Measurements from ENCODE around the gene KIAA1671.
"Not testable (repeated sequence)": the region's sequence is repeated elsewhere in the genome, so short reads cannot be mapped to it uniquely, and the experiment has no call there.

The KIAA1671 gene

DNA sequence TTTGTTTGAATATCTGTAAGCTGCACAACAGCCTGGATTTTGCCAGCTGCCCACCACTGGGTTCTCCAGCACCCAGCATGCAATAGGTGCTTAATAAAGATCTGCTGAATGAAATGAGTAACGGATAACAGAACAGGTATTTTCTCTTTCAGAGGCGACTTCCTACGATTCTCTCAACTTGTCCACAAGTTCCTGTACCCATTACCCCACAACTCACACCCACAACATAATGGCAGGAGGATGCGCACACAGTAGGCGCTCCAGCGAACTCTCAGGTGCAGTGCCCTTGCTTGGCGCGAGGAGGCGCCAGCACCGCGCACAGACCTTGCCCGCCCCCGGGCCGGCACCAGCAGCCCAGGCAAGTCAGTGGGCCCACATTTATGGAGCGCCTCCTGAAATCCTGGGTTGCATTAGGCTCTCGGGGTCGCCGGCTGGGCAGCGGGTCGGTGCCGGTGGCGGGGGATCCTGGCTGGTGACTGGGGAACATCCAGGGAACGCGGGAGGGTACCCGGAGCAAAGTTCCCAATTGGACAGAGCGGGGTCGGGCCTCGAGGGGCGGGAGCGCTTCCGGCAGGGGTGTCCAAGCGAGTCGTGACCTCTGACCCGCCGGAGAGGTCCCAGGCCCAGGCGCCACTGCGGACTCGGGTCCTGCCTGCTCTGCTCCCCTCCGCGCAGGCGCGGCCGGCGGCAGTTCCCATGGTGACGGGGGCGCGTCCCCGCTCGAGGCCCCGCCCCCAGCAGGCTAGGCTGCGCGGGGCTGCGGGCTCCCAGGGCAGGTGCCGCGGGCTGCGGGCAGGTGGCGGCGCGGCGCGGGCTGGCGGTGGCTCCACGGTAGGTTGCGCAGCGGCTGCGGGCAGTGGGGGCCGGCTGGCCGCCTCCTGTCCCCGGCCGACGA lies at the start of gene KIAA1671:
KIAA1671 (plus strand) TSS at position 775 of the 895 bp plus-strand sequence. CDS start 75,284 bp downstream, outside the sequence.
- peak; percentile 27 for DNase-seq

DNA sequence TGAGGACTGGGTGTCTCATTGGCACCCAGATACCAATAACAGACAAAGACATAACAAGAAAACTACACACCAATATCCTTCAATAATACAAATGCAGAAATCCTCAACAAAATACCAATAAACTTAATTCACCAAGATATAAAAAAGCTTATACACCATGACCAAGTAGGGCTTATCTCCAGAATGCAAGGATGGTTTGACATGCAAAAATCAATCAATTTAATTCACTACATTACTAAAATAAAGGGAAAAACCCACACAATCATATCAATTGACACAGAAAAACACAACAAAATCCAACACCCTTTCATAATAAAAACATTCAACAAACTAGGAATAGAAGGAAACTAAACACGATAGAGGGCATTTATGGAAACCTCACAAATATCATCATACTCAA lies 46.6 kb upstream of the KIAA1671 start:
- DNase-seq: no peak

DNA sequence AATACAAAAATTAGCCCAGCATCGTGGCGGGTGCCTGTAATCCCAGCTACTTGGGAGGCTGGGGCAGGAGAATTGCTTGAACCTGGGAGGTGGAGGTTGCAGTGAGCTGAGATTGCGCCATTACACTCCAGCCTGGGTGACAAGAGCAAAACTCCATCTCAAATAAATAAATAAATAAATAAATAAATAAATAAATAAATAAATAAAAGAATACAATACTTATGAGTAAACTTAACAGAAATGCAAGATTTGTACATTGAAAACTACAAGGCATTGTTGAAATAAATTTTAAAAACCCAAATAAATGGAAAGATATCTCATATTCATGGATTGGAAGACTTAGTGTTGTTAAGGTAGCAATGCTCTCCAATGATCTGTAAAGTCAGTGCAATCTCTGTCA lies 45.4 kb upstream of the KIAA1671 start:
- DNase-seq: not testable (repeated sequence)

DNA sequence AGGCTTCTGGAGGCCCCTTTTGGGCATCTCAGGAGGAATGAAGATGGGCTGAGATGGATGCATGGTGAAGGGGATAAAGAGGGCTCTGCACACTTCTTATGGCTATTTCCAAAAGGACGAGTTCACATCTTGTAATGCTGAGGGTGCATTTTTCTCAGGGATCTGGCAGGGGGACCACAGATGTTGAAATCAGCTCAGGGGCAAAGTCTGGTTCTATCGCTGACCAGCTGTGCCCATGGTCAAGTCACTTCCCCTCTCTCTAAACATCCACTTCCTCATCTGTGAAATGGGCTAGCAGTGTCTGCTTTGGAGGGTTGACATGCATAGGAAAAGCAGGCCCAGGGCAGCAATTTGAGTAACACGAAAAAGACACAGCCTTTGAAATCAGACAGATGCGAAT lies 32.5 kb upstream of the KIAA1671 start:
- DNase-seq: no peak

DNA sequence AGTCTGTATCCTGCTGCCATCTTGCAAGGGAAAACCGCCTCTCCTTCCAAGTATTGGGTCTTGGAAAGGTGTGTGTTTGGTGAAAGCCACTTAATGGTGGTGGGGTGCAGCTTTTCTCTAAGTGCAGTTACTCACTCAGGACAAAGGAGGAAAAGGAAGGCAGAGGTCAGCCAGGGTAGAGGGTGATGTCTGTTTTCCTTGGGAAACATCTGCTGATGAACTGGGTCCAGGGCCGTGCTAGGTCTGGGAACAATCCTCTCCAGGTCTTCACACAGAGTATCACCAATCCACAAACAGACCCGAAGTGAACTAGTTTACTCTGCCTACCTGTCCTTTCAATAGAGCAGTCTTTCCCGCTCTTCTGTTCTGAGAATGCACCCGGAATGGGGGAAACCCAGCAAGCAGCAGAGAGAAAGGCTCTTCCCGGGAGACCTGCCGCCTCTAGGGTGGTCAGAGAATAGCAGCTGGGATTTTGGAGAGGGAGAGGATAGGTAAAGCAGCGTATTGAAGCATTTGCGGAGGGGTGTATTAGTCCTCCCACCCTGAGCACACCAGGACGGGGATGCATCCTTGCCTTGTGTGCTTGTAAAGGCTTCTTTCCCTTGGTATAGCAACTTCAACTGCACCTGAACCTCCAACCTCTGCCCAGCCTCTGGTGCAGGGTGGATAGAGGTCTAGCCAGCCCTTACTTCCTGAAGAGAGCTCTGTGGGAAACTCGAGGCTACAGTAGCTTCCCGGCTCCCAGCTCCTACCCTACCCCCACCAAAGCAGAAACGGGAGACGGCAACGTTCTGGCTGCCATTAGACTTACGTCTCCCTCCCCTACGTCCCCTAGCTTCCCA lies 26.7 kb upstream of the KIAA1671 start:
- DNase-seq: no peak

DNA sequence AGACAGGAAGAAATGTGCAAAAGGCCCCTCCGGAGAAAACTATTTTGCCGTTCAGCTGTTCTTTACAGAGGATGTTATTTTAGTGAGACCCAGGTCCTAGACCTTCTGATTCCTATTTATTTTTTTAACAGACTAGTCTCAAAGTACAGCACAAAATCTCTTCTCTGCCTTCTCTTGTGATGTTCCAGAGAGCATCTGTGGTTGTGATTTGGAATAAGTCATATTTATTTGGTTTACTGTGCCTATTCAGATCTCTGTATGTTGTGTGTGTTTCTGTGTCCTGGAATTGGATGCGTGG lies 26.1 kb upstream of the KIAA1671 start:
- no peak for DNase-seq

DNA sequence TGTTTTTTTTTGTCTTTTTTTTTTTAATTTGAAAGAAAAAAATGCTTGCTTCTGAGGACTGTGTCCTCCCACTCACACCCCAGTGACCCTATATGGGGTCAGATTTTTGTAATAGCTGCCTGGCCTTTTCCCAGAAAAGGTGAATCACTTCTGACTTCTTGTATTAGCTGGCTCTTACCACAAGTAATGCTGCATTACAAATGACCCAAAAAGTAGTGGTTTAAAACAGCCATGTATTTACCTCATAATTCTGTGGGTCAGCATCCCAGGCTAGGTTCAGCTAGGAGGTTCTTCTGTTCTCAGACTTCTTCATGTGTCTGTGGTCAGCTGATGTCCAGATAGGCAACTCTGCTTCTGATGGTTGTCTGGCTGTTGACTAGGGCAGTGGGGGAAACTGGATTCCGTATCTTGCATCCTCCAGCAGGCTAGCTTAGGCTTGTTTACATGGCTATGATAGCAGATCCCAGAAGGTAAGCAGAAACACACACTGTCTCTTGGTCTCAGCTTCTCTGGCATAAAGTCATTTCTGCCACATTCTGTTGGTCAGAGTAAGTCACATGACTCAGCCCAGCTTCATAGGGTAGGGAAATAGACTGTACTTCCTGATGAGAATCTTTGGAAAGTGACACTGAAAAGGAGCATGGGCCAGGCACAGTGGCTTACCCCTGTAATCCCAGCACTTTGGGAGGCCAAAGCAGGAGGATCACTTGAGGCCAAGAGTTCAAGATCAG lies 25.5 kb upstream of the KIAA1671 start:
- DNase-seq: no peak

DNA sequence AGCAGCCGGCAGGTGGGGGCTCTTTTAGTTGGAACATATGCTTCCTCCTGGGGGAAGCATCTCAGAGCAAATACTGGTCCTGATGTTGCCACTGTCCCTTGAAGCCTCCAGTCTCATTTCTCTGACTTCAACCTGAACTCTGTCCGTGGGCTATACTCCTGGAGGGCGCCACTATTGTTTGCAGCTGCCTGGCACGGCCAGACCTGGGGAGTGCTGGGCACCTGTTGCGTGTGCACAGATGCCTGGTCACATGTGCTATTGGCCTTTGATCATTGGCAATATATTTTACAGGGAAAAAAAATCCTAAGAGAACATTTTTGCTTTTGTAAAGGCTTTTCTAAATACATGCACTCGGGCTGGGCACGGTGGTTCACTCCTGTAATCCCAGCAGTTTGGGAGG lies 24.2 kb upstream of the KIAA1671 start:
- DNase-seq: no peak

DNA sequence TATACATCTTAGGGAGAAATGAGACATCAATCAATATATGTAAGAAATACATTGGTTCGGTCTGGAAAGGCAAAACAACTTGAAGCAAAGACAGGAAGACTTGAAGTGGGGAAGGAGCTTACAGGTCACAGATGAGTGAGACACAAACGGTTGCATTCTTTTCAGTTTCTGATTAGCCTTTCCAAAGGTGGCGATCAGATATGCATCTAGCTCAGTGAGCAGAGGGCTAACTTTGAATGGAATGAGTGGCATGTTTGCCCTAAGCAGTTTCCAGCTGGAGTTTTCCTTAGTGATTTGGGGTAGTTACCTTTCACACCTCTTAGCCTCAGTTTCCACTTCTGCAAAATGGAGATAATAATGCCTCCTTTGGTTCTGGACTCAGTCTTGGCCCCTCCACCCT lies 21.8 kb upstream of the KIAA1671 start:
- no peak for DNase-seq

DNA sequence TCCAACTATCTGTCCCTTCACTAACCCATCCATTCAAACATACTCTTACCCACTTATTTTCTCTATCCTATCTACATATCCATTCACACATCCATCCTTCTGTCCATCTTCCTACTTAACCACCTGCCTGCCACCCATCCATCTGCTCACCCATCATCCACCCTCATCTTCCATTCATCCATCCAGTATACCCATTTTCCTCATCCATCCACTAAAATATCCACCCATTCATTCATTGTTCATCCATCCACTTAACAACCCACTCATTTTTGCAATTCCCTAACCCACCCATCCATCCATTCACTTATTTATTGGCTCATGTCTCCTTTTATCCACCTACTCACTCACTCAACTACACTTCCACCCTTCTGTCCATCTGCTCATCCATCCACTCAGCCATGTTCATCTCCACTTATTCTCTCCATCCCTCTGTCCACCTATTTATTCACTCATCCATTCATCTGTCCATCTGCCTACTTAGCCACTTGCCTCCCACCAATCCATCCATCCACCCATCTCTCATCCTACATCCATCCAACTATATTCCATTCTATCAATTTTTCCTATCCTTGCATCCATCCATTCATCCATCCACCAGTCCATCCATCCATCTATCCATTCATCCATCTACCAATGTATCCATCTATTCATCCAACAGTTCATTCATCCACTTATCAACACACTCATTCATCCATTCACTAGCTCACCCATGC lies 16.6 kb upstream of the KIAA1671 start:
- no peak for DNase-seq

DNA sequence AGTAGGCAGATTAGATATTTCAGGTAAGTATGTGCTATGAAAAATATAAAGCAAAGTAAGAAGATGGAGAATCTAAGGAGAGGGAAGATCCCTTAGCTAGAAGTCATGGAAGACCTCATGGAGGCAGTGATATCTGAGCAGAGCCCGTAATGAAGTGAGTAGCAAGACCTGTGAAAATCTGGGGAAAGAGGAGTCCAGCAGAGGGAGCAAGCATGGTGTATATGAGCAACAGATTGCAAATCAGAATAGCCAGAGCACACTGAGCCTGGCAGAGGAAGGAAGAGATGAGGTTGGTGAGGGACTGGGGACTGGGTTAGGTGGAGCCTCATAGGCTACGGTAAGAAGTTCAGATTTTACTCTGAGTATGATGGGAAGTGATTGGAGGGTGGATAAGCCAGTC lies 15.4 kb upstream of the KIAA1671 start:
- DNase-seq: no peak

DNA sequence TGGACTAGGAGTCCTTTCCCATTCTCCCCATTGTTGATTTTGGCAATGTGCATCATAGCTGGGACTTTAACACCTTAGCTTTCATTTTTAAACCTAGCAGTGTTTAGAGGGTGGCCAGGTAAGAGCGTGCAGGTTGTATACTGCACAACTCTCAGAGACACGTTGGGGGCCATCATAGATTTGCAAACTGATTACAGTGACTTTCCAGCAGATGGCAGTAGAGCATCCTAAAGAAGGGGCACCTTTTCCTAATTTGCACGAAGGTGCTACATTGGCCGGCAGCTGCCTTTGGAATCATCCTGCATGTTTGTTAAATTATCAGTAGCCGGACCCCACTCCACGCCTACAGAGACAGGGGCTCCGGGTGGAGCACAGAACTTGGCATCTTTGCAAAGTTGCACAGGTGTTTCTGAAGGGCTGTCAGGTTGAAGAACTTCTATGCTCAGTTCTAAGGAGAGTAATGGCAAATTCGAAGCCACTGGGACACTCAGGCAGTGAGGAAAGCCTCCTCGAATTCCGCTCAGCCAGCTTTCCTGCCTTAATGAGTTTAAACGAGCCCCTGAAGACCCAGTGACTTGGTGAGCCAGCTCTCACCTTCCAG lies 13.7 kb upstream of the KIAA1671 start:
- DNase-seq: peak; percentile 36

DNA sequence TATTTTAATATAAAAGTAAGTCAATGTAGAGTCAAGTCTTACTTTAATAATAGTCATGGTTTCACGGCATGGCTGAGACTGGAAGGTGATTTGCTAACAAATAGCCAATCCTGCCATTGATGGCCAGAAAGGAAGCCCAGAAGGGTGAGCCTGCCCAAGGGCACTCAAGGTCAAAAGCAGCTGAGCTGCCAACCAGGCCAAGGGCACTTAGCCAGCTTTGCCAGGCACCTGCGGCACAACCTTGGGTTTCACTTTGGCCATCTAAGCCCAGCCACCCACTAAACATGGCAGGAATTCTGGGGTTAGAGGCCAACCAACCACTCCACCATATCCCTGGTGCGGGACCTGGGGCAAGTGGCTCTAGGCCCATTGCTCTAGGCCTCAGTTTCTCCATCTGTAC lies 10.2 kb upstream of the KIAA1671 start:
- no peak for DNase-seq

DNA sequence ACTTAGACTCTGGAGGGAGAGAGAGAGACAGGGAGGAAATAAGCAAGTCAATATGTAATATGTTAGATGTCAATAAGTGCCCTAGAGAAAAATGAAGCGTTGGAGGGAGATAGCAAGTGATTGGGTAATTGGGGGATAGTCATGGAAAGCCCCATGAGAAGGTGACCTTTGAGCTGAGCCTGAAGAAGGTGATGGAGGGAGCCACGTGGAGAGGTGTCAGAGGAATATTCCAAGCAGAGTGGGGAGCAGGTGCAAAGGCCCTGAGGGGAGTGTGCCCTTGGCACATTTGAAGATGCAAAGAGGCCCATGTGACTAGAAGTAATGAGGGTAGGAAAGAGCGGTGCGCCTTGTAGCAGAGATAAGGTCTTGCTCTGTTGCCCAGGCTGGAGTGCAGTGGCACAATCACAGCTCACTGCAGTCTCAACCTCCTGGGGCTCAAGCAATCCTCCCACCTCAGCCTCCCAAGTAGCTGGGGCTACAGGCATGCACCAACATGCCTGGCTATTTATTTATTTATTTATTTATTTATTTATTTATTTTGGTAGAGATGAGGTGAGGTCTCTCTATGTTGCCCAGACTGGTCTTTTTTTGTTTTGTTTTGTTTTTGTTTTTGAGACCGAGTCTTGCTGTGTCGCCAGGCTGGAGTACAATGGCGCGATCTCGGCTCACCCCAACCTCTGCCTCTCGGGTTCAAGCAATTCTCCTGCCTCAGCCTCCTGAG lies 8.1 kb upstream of the KIAA1671 start:
- DNase-seq: no peak

DNA sequence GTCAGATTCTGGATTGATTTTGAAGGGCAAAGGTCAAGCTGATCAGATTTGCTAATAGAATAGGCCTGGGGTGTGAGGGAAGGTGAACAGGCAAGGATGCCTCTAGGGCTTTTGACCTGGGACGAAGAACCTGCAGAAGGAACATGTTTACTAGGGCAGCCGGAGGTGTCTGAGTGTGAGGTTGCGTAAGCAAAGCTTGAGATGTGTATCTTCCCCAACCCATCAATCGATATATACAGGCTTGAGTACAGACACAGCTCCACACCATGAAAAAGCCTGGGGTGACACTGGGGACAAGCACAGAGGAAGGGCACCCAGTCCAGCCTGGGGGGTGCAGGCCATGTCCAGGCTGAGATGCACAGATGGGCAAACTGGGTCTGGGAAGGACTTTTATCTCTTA lies 7.1 kb upstream of the KIAA1671 start:
- no peak for DNase-seq

DNA sequence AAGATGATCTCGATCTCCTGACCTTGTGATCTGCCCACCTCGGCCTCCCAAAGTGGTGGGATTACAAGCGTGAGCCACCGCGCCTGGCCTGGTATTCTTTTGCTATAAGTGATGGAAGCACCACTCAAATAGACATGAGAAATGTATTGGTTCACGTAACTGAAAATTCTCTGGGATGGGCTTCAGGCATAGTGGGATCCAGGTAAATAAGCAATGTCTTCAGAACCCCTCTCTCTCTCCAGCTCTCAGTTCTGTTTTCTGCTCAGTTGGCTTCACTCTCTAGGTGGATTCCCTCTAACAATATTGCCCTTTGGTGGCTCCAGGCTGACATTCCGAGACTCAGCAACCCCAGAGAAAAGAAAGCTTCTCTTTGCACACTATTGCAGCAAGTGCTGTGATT lies 5.1 kb upstream of the KIAA1671 start:
- no peak for DNase-seq

DNA sequence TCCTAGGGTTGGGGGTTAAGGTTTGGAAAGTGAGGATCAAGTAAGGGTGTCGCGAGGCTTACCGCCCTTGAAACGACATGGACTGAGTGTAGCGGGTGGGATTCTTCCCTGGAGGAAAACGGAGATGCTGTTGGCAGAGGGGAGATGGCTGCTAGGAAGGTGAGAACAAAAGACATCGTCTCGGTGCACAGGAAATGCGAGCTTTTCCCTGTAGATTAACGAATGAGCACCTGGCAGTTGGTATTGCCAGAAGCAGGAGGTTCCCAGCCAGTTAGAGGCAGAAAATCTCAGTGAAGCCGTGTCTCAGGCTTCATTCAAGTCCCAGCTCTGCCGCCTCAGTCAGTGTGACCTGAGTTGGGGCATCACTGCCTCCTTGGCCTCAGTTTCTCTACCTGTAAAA lies 4.6 kb upstream of the KIAA1671 start:
- no peak for DNase-seq

DNA sequence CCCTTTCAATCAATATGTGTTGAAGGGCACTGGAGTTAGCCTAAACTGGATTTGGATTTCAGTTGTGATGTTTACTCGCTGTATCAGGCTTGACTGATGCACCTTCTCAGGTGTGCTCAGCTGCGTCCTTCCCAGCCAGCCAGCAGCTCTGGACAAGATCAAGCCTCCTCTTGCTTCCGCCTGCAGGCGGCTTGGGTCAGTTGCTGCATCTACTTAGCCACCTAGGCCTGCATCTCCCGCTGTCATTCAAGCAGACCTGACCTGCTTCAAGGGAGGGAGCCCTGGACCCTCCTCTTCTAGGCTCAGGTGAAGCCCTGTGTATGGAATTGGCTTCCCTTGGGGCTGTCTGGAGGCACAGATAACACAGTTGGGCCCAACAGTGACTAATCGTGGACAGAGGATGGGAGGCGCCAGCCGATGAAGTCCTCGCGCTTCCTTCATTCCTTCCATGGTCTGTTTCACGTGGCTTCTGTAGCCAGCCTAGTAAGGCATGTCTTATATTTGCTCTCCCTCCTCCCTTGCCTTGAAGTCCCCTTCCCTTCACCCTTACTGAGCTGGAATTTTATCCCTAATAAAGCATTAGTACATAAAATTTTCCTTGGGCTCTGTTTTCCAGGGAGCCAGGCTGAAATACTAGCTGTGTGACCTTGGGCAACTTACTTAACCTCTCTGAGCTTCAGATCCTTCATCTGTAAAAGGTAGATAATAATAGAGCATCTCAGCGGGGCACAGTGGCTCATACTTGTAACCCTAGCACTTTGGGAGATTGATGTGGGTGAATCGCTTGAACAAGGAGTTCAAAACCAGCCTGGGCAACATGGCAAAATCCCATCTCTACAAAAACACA lies 3.9 kb upstream of the KIAA1671 start:
- DNase-seq: no peak

DNA sequence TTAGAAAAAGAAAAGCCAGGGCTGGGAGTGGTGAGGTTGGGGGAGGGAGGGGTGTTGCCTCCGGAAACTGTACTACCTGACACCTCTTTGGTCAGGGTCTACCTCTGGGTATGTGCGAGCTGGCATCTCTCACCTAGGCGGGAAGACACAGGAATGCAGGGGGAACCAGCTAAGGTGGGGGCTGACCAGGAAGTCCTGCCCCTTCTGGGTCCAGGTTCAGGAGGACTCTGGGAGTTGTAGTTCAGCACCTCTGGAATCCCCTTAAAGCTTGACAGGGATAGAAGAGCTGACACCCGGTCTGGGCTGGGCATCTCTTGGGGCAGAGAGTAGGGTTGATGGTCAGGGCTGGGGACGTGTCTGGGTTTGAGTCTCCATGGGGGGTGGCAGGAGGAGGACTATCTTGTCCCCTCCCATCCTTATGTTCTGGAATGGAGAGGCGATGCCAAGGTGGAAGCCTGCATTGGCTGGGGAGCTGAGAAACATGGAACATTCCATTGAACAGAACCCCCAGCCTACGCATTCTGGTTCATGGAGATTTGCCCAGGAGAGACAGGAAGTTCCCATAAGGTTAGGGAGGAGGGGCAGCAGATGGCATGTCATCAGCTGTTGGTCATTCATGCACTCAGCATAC lies 2.1 kb upstream of the KIAA1671 start:
- no peak for DNase-seq

DNA sequence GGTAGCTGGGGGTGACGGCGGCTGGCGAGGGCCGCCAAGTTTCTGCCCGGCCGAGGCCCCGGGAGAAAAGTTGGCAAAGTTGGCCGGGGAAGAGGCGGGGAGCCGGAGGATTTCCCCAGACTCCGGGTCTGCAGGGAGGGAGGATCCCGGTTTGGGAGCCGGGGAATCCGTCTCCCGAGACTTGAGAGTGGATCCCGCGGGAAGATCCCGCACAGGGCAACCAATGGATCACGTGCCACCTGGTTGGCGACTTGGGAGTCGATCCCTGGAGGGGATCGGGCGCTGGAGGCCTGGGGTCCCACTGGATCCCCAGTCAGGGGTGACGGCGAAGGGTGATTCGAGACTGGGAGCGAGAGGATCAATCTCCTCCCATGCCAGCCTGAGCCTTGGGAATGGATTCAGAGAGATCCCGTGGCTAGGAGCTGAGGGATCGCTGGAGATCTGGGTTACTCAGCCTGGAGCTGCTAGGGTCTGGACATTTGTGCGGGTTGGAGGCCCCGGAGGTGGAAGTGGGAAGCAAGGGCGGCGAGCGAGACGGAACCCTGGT lies 394 bp downstream of the KIAA1671 start:
- DNase-seq: no peak

Measured in DMS79 treated with DMSO at 0.1 percent for 48 hours (cell line).